Right lobe of liver (tissue), 4 donors: ENCODE data around the gene IGFBP2.

Experiments
- POLR2A ChIP-seq: fragments of 450-650 bp; IDR thresholded peaks from one replicate; pipeline ENCODE4 v1.6.1; 2017; ENCODE audit warnings: antibody characterized with exemption, mild to moderate bottlenecking
- TF ChIP-seq, protein P1 (sequence below), 4 donors: fragments of 200-600 bp in 3 of 4; fragments of 450-650 bp in 1 of 4; IDR thresholded peaks; one replicate each; pipeline versions ENCODE4 v1.5.1 to v1.8.0; 2016 to 2022; ENCODE audit warnings: antibody characterized with exemption in 4 of 4, mild to moderate bottlenecking in 2 of 4
- donor health status: DM: no; HTN: no; CAD: no.
- donor health status: DM: no; HTN: no; CAD: no.
- donor health status: DM: no; HTN: yes; CAD: no.

DNA sequence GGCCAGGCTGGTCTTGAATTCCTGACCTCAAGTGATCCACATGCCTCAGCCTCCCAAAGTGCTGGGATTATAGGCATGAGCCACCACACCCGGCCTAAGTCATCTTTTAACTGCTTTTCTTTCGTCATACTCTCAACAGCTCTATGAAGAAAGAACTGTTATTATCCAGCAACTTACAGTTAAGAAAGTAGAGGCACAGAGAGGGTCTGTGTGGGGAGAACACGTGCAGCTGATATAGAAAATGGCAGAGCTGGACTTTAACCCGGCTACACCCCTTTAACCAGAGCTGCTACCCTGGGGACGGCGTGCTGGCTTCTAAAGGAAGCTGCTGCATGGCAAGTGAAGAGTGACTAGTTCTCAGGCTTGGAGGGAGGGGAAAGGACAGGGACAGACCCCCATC is 25.5 kb downstream of the IGFBP2 start:
- TF ChIP-seq, protein P1, sequence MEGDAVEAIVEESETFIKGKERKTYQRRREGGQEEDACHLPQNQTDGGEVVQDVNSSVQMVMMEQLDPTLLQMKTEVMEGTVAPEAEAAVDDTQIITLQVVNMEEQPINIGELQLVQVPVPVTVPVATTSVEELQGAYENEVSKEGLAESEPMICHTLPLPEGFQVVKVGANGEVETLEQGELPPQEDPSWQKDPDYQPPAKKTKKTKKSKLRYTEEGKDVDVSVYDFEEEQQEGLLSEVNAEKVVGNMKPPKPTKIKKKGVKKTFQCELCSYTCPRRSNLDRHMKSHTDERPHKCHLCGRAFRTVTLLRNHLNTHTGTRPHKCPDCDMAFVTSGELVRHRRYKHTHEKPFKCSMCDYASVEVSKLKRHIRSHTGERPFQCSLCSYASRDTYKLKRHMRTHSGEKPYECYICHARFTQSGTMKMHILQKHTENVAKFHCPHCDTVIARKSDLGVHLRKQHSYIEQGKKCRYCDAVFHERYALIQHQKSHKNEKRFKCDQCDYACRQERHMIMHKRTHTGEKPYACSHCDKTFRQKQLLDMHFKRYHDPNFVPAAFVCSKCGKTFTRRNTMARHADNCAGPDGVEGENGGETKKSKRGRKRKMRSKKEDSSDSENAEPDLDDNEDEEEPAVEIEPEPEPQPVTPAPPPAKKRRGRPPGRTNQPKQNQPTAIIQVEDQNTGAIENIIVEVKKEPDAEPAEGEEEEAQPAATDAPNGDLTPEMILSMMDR (IDR thresholded peaks at IDR 0.05): no peak
- TF ChIP-seq POLR2A: no peak
